Tibial nerve (tissue), 4 donors: ENCODE measurements around the gene MYADML2. TPM values are rescaled to one million over a fixed set of nuclear protein-coding genes. Genes with fewer than 3 reads are reported as not detected.

Experiments used
- DNase-seq, 2 donors: peaks; one replicate each; pipeline ENCODE4 v3.0.0-alpha.2; 2019; ENCODE audit warnings: low spot score in 2 of 2
- H3K27ac ChIP-seq, 4 donors: fragments of 200-600 bp; sonication (generic) in 3 of 4; one replicate each; pipeline ENCODE4 v1.5.1; 2017 to 2019; ENCODE audit warnings: mild to moderate bottlenecking in 1 of 4
- H3K27me3 ChIP-seq, 2 donors: fragments of 200-600 bp; sonication (generic) in 1 of 2; one replicate each; pipeline versions ENCODE4 v1.5.1 to v1.6.0; 2017 to 2019
- H3K36me3 ChIP-seq, 3 donors: fragments of 200-600 bp; sonication (generic); one replicate each; pipeline ENCODE4 v1.5.1; 2018 to 2019
- H3K4me1 ChIP-seq, 4 donors: fragments of 200-600 bp; sonication (generic) in 3 of 4; one replicate each; pipeline ENCODE4 v1.5.1; 2017 to 2019
- H3K4me3 ChIP-seq, 4 donors: fragments of 200-600 bp; sonication (generic) in 3 of 4; one replicate each; pipeline ENCODE4 v1.5.1; 2017 to 2019; ENCODE audit warnings: mild to moderate bottlenecking in 1 of 4, moderate library complexity in 1 of 4
- H3K9me3 ChIP-seq, 4 donors: fragments of 200-600 bp; sonication (generic) in 3 of 4; one replicate each; pipeline ENCODE4 v1.5.1; 2017 to 2019
- EP300 ChIP-seq, 2 donors: sonication (generic); formaldehyde crosslinking; IDR thresholded peaks; one replicate each; pipeline ENCODE4 v1.6.1; 2017; ENCODE audit warnings: antibody characterized with exemption in 2 of 2, mild to moderate bottlenecking in 1 of 2
- POLR2A ChIP-seq, 2 donors: fragments of 450-650 bp; IDR thresholded peaks; one replicate each; pipeline ENCODE4 v1.6.1; 2017; ENCODE audit warnings: antibody characterized with exemption in 2 of 2, mild to moderate bottlenecking in 2 of 2, moderate library complexity in 2 of 2
- WGBS, 2 donors: methylation state at CpG; one replicate each; pipeline ENCODE4 v1.1.5; 2018; 5-methylcytosine and 5-hydroxymethylcytosine counted together
- total RNA-seq, 4 donors: library from RNA; depleted of rRNA; stranded (reverse); fragments of >200 nt; gene quantifications; one replicate each; pipeline ENCODE4 v1.1.0, GENCODE V29; 2016
- TF ChIP-seq, protein P1 (sequence below), 5 experiments: fragments of 200-600 bp in 3 of 5; fragments of 450-650 bp in 2 of 5; sonication (generic) in 3 of 5; IDR thresholded peaks; one replicate each; pipeline ENCODE4 v1.5.1; 2016 to 2019; ENCODE audit warnings: antibody characterized with exemption in 5 of 5, mild to moderate bottlenecking in 3 of 5, moderate library complexity in 2 of 5

MYADML2 gene
- total RNA-seq, 4 donors from 2014 or later = not detected

DNA sequence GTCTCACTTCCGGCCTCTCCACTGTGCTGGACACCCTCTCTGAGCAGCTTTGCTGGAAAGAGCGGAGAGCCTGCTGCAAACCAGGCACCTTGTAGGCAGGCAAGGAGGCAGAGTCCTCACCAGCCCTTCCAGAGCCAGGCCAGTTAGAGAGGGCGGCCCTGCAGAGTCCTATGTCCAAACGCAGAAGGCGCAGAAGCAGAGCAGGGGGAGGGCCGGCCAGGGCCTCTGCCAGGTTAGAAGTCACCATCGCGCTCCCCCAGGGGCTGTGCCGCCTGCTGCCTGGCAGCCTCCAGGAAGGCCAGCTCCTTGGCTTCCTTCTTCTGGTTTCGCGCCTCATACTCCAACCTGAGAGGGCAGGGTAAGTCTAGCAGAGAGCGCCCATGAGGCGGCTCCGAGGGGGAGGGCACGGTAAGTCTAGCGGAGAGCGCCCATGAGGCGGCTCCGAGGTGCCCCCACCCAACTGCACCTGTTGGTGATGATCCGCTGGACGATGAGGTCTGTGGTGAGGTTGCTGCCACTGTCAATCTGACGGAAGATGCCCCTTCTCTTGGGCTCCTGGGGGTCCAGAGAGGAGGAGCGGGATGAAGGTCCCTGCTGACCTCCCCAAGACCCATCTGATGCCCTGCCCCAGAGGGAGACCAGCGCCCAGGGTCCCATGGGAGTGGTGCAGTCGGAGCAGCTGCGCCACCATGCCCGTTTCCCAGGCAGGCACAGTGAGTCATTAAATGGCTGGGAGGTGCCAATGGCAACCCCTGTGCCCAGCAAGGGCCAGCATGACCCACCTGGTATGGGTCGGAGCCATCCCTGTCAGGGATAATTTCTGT lies 42.2 kb downstream of the MYADML2 start:
- H3K4me3 ChIP-seq = no peak overlapping the region
- TF ChIP-seq, protein P1, sequence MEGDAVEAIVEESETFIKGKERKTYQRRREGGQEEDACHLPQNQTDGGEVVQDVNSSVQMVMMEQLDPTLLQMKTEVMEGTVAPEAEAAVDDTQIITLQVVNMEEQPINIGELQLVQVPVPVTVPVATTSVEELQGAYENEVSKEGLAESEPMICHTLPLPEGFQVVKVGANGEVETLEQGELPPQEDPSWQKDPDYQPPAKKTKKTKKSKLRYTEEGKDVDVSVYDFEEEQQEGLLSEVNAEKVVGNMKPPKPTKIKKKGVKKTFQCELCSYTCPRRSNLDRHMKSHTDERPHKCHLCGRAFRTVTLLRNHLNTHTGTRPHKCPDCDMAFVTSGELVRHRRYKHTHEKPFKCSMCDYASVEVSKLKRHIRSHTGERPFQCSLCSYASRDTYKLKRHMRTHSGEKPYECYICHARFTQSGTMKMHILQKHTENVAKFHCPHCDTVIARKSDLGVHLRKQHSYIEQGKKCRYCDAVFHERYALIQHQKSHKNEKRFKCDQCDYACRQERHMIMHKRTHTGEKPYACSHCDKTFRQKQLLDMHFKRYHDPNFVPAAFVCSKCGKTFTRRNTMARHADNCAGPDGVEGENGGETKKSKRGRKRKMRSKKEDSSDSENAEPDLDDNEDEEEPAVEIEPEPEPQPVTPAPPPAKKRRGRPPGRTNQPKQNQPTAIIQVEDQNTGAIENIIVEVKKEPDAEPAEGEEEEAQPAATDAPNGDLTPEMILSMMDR (IDR thresholded peaks at IDR 0.05) = no peak
- TF ChIP-seq POLR2A (IDR thresholded peaks at IDR 0.05) (no peak), EP300 (IDR thresholded peaks at IDR 0.05) (no peak)
- no peaks in the 10 kb centered on the region for H3K9me3 ChIP-seq
- peaks cover 0 to 8% of the 10 kb centered on the region in 2 donors for H3K27me3 ChIP-seq
- 88 to 92% methylated on average over 19 to 22 of the region's 28 CpGs for WGBS, 2 donors
- peaks cover 0 to 26% (median 10%) of the 10 kb centered on the region in 4 donors for H3K4me1 ChIP-seq
- peaks cover under 1 to 74% (median 2%) of the 10 kb centered on the region in 3 donors for H3K36me3 ChIP-seq
- no peak overlapping the region for H3K27ac ChIP-seq
- DNase-seq = no peak

DNA sequence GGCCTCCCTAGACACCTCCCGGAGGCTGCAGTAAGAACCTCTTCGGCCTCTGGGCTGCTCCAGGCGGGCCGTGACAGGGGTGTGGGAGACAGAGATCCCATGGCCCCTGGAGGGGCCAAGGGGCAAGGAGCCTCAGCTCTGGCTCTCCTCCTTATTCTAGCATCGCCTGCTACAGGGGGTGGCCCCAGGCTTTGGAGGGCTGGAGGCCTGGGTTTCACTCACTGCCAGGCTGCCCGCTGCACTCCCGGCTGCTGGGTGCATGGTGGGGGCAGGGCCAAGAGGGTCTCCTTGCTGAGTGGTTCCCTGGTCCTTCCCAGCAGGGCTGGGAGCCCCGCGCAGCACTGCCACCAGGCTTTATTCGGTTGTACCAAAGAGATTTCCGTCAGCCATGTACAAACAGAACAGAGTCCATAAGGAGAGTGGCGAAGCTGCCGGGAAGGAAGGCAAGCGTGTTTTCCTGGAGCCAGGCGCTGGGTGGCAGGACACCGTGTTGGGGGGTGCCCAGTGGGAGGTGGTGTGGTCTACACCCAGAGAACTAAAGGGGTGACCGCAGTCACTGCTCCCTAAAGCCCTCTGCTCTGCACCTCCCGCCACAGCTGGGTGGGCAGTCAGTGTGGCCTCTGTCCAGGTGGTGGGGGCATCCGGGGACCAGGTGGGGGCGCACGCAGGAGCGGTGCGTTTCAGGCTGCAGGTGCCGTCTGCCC lies 43.0 kb downstream of the MYADML2 start:
- Histone ChIP-seq H3K27ac (no peak overlapping the region), H3K36me3 (peaks cover 2 to 78% (median 4%) of the 10 kb centered on the region in 3 donors), H3K9me3 (no peaks in the 10 kb centered on the region), H3K4me3 (no peak overlapping the region), H3K27me3 (peaks cover 0 to 8% of the 10 kb centered on the region in 2 donors), H3K4me1 (peaks cover 0 to 18% (median 9%) of the 10 kb centered on the region in 4 donors)
- WGBS, 2 donors = 91 to 93% methylated on average over 18 to 24 of the region's 24 CpGs
- DNase-seq = no peak
- TF ChIP-seq, protein P1 (IDR thresholded peaks at IDR 0.05) = no peak
- TF ChIP-seq POLR2A (IDR thresholded peaks at IDR 0.05) (no peak), EP300 (IDR thresholded peaks at IDR 0.05) (no peak)

DNA sequence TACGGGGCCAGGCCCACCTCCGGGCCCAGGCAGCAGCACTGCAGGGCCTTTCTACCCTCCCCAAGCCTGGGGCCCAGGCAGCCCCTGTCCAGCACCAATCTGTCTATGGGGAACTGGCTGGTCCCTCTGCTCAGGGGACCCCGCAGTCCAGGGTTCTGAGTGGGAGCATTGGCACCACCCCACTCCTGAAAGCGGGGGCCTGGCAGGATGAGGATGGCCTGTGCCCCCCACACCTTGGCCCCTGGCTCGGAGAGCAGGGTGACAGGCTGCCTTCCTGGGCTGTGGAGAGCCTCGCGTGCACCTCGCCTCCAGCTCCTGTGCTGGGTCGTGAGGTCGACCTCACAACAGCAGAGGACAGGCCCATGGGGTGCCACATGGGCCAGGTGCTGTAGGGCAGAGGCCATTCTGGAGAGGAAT lies 43.6 kb downstream of the MYADML2 start:
- DNase-seq = no peak
- Histone ChIP-seq H3K9me3 (no peaks in the 10 kb centered on the region), H3K4me3 (no peak overlapping the region), H3K36me3 (peaks cover 2 to 78% (median 4%) of the 10 kb centered on the region in 3 donors), H3K4me1 (peaks cover 0 to 18% (median 9%) of the 10 kb centered on the region in 4 donors), H3K27me3 (peaks cover 0 to 8% of the 10 kb centered on the region in 2 donors), H3K27ac (peak overlapping the region in 1 of 4 donors; percentile 72)
- no peak for TF ChIP-seq EP300 (IDR thresholded peaks at IDR 0.05)
- TF ChIP-seq, protein P1 (IDR thresholded peaks at IDR 0.05) = no peak
- no peak for TF ChIP-seq POLR2A (IDR thresholded peaks at IDR 0.05)
- 93 to 98% methylated on average over 3 to 6 of the region's 10 CpGs for WGBS, 2 donors

DNA sequence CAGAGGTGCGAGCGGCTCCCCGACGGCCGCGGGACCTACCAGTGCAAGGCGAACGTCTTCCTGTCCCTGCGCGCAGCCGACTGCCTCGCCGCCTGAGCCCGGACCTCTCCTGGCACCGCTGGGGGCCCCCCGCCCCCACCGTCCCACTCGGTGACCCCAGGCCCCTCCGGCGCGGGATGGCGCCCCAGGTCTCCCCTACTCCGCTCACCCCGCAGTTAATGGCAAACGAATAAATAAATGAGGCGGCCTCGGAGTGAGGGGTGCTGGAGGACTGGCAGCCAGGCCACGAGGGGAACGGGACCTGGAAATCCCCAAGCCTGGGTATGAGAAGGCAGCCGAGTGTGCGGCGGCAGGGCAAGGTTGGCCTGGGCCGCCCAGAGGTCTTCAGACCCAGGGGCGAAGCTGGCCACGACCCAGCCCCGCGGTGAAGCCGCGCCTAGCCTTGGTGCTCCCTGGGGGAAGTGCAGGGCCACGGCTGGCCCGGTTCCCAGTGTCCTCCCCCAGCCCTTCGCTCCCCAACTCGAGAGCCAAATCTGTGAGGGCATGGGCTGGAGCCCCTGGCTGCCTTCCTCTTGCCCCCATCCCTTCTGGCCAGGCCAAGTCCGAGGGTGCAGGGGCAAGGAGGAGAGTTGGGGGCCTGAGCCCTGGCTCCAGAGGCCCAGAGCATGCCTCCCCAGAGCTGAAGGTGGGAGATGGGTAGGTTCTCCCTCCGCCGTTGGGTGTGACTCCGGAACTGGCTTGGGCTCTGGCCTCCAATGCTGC lies 44.2 kb downstream of the MYADML2 start:
- Histone ChIP-seq H3K4me1 (peaks cover 0 to 18% (median 9%) of the 10 kb centered on the region in 4 donors), H3K4me3 (peak overlapping the region in 3 of 4 donors; percentile 15 to 51 (median 23)), H3K36me3 (peaks cover 2 to 78% (median 4%) of the 10 kb centered on the region in 3 donors), H3K27me3 (peaks cover 0 to 8% of the 10 kb centered on the region in 2 donors), H3K9me3 (no peaks in the 10 kb centered on the region), H3K27ac (peak overlapping the region in 2 of 4 donors; percentile 17 to 72)
- DNase-seq = no peak
- 23 to 25% methylated on average over 15 to 29 of the region's 47 CpGs for WGBS, 2 donors
- TF ChIP-seq, protein P1 (IDR thresholded peaks at IDR 0.05) = no peak
- TF ChIP-seq EP300 (IDR thresholded peaks at IDR 0.05) (no peak), POLR2A (IDR thresholded peaks at IDR 0.05) (no peak)
